ENCODE data around the gene PTOV1.

GRCh38 chr19:49869484-49870308 is 18.7 kb downstream of the PTOV1 start:
- no peak for TF ChIP-seq CTCF (conservative IDR thresholded peaks at IDR 0.05 in 1 of 2, IDR thresholded peaks at IDR 0.05 in 1 of 2; ENCODE audit: extremely low read depth in 1 of 2, insufficient read depth in 1 of 2, low read depth in 1 of 2, low read length in 2 of 2)
- TF ChIP-seq EZH2 (IDR thresholded peaks at IDR 0.05; ENCODE audit: borderline replicate concordance, low read length), result no peak

Data from mammary epithelial cell (primary cell).